Colon (tissue), 2 donors: ENCODE measurements around the gene FADS6.

ENCODE experiments used
- FAIRE-seq: peaks from 2 replicates; lab custom pipeline; 2012; peaks lifted over from hg19 to GRCh38; lab: Jason Lieb, UNC
- donor health status: control.
- donor health status: control.

Gene FADS6

GRCh38 chr17:74892974-74893911 lies at the start of gene FADS6:
Gene FADS6, minus strand, starts transcription at chr17:74893633. Its CDS starts 38 bp downstream, at chr17:74893595.
- FAIRE-seq, result no peak

GRCh38 chr17:74941128-74941725 lies 47.8 kb upstream of the FADS6 start:
- FAIRE-seq, result no peak

- FAIRE-seq, result no peak
Observed at GRCh38 chr17:74939534-74939933, 46.1 kb upstream of the FADS6 start.

GRCh38 chr17:74938194-74938950 lies 44.9 kb upstream of the FADS6 start:
- FAIRE-seq, result no peak

GRCh38 chr17:74937064-74938051 lies 43.9 kb upstream of the FADS6 start:
- FAIRE-seq, result no peak

GRCh38 chr17:74936470-74936799 lies 43.0 kb upstream of the FADS6 start:
- no peak for FAIRE-seq

GRCh38 chr17:74935585-74936469 lies 42.4 kb upstream of the FADS6 start, which contains the start of gene OTOP3:
Gene OTOP3, plus strand, starts transcription at chr17:74935898. Its CDS starts 24 bp downstream, at chr17:74935922.
- no peak for FAIRE-seq

- FAIRE-seq, result no peak
Observed at GRCh38 chr17:74935048-74935447, 41.6 kb upstream of the FADS6 start.

- FAIRE-seq, result no peak
Observed at GRCh38 chr17:74930535-74931036, 37.2 kb upstream of the FADS6 start.

GRCh38 chr17:74928786-74929185 lies 35.4 kb upstream of the FADS6 start:
- no peak for FAIRE-seq

GRCh38 chr17:74925242-74925641 lies 31.8 kb upstream of the FADS6 start:
- no peak for FAIRE-seq

- FAIRE-seq, result no peak
Observed at GRCh38 chr17:74924250-74924948, 31.0 kb upstream of the FADS6 start, which contains the start of gene OTOP2. Gene OTOP2, plus strand, starts transcription at chr17:74924273. Its CDS starts 360 bp downstream, at chr17:74924633.

GRCh38 chr17:74923538-74924249 lies 30.3 kb upstream of the FADS6 start:
- no peak for FAIRE-seq

- no peak for FAIRE-seq
Observed at GRCh38 chr17:74922694-74923537, 29.5 kb upstream of the FADS6 start, which contains the start of gene USH1G. Gene USH1G, minus strand, starts transcription at chr17:74923255. Its CDS starts 182 bp downstream, at chr17:74923073.

GRCh38 chr17:74922172-74922571 lies 28.7 kb upstream of the FADS6 start:
- no peak for FAIRE-seq

GRCh38 chr17:74921769-74922168 lies 28.3 kb upstream of the FADS6 start:
- no peak for FAIRE-seq

GRCh38 chr17:74921026-74921681 lies 27.7 kb upstream of the FADS6 start:
- FAIRE-seq, result no peak
